Measurements from ENCODE around the gene COL15A1. TPM values are rescaled to one million over a fixed set of nuclear protein-coding genes. Genes with fewer than 3 reads are reported as not detected.

Gene COL15A1
- total and polyA plus RNA-seq, 4 experiments from 2014 or later, result not detected

DNA sequence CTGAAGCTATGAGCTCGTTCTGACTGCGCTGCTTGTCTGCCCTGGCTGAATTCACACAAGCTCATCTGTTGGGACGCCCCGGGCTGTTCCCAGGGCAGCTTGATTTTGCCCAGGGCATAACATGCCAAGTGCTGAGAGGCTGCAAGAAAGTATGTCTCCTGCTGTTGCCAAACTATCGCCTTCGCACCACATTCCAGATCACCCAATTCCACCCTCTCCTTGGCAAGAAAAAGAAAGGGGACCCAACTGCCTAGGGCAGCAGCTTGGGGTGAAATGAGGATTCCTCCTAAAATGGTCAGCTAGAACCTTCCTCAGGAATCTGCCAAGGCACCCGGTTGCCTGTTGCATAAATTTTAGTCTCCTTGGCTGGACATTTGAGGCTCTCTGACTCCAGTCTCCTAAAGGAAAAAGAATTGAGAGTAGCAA lies 21.2 kb downstream of the COL15A1 start:
- no peaks in the 10 kb centered on the region for H3K27me3 ChIP-seq (ENCODE audit: insufficient read depth, low read length)
- H3K36me3 Mint-ChIP-seq, result no peaks in the 10 kb centered on the region
- DNase-seq, result no peak
- CTCF ChIA-PET (ENCODE audit: partially characterized antibody), result interaction anchor here (1.1 to 1.9 kb wide), 2 partner anchors 9 to 13 kb away, joined by 3 to 6 read pairs; no protein-coding TSS in a partner anchor
- no peak overlapping the region for H3K27ac Mint-ChIP-seq
- H3K4me3 ChIP-seq (ENCODE audit: low read length in 2 of 2), result no peak overlapping the region
- no peaks in the 10 kb centered on the region for H3K9me3 Mint-ChIP-seq
- H3K4me1 Mint-ChIP-seq, result no peaks in the 10 kb centered on the region
- POLR2A ChIA-PET (ENCODE audit: partially characterized antibody), result no interaction called here
- H3K36me3 ChIP-seq (ENCODE audit: insufficient read depth, low read length), result no peaks in the 10 kb centered on the region
- no peak overlapping the region for H3K4me3 Mint-ChIP-seq
- no peaks in the 10 kb centered on the region for H3K9me3 ChIP-seq (ENCODE audit: control insufficient read depth in 1 of 2, low read length in 2 of 2)
- intact Hi-C loops (cut with micrococcal nuclease), result no loop called here
- no peak overlapping the region for H3K27ac ChIP-seq (ENCODE audit: low read depth, low read length)
- H3K27me3 Mint-ChIP-seq, result peaks cover 0 to 3% of the 10 kb centered on the region in 2 donors
- H3K4me1 ChIP-seq (ENCODE audit: insufficient read depth, low read length), result no peaks in the 10 kb centered on the region

DNA sequence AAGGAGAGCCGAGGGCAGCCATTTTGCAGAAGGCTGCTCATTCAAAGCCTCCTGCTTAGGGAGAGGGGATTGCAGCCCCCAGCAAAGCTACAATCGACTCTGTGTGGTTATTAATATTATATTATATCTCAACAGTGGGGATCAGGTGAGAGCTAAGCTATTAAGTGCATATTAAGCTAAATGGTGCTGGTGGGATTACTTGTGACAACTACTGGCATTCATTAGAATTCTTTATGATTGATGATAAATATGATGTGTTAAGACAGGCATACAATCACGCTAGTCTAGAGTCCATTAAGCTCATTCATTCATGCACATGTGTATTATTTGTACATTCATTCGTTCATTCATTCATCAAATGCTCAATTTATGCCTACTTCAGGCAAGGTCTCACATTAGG lies 23.0 kb downstream of the COL15A1 start:
- Mint-ChIP-seq H3K36me3 (no peaks in the 10 kb centered on the region), H3K4me1 (no peaks in the 10 kb centered on the region), H3K4me3 (no peak overlapping the region), H3K27me3 (peaks cover 2% of the 10 kb centered on the region in 2 donors), H3K9me3 (no peaks in the 10 kb centered on the region), H3K27ac (no peak overlapping the region)
- Histone ChIP-seq H3K4me1 (ENCODE audit: insufficient read depth, low read length) (no peaks in the 10 kb centered on the region), H3K9me3 (ENCODE audit: control insufficient read depth in 1 of 2, low read length in 2 of 2) (no peaks in the 10 kb centered on the region), H3K27me3 (ENCODE audit: insufficient read depth, low read length) (no peaks in the 10 kb centered on the region), H3K4me3 (ENCODE audit: low read length in 2 of 2) (no peak overlapping the region), H3K36me3 (ENCODE audit: insufficient read depth, low read length) (no peaks in the 10 kb centered on the region), H3K27ac (ENCODE audit: low read depth, low read length) (no peak overlapping the region)
- intact Hi-C loops (cut with micrococcal nuclease), result no loop called here
- ChIA-PET CTCF (ENCODE audit: partially characterized antibody) (interaction anchor here (1.4 to 1.9 kb wide), 4 partner anchors 9 to 218 kb away, joined by 3 to 8 read pairs (median 5); no protein-coding TSS in a partner anchor), POLR2A (ENCODE audit: partially characterized antibody) (no interaction called here)
- no peak for DNase-seq

DNA sequence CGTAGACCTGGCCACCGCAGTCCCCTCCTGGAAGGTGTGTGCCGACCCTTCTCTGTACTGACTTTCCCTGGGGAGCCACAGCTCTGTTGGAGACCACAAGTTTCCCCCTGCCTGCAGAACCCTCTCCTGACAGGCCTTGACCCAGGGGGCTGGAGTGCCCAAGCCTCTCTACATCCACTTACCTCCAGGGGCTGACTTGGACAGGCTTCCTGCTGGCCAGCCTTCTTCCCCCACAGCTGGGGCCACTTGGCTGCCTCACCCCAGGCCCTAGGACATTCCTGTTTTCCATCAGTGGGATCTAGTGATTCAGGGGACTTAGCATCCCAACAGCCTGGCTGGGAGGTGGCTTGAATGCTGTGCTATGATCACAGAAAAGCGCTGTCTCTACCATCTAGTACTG lies 23.6 kb downstream of the COL15A1 start:
- intact Hi-C loops (cut with micrococcal nuclease), result no loop called here

DNA sequence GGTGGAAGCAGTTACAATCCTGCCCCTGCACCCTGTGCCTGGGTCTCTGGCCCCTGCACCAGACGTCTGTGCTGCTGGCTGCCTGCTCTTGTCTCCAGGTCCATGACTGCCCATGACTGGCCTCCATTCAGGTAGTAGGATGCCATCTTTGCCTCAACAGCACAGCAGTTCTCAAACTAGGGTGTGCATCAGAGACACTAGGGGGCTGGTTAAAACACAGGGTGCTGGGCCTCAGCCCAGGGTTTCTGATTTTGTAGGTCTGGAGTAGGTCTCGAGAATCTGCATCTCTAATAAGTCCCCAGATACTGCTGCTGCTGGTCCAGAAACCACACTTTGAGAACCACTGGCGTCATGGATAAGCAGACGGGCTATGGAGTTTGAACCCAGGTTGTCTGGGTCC lies 24.0 kb downstream of the COL15A1 start:
- Mint-ChIP-seq H3K36me3 (no peaks in the 10 kb centered on the region), H3K9me3 (no peaks in the 10 kb centered on the region), H3K27ac (no peak overlapping the region), H3K4me1 (no peaks in the 10 kb centered on the region), H3K27me3 (peaks cover 2% of the 10 kb centered on the region in 2 donors), H3K4me3 (no peak overlapping the region)
- POLR2A ChIA-PET (ENCODE audit: partially characterized antibody), result no interaction called here
- no peaks in the 10 kb centered on the region for H3K27me3 ChIP-seq (ENCODE audit: insufficient read depth, low read length)
- intact Hi-C loops (cut with micrococcal nuclease), result no loop called here
- H3K9me3 ChIP-seq (ENCODE audit: control insufficient read depth in 1 of 2, low read length in 2 of 2), result no peaks in the 10 kb centered on the region
- no peak overlapping the region for H3K4me3 ChIP-seq (ENCODE audit: low read length in 2 of 2)
- no peaks in the 10 kb centered on the region for H3K4me1 ChIP-seq (ENCODE audit: insufficient read depth, low read length)
- no peak for DNase-seq
- CTCF ChIA-PET (ENCODE audit: partially characterized antibody), result no interaction called here
- H3K27ac ChIP-seq (ENCODE audit: low read depth, low read length), result no peak overlapping the region
- no peaks in the 10 kb centered on the region for H3K36me3 ChIP-seq (ENCODE audit: insufficient read depth, low read length)

More for the DNA sequence above, 23.6 kb downstream of the COL15A1 start:
- H3K4me3 ChIP-seq (ENCODE audit: low read length in 2 of 2), result no peak overlapping the region
- POLR2A ChIA-PET (ENCODE audit: partially characterized antibody), result no interaction called here
- Mint-ChIP-seq H3K36me3 (no peaks in the 10 kb centered on the region), H3K4me1 (no peaks in the 10 kb centered on the region), H3K4me3 (no peak overlapping the region), H3K9me3 (no peaks in the 10 kb centered on the region), H3K27ac (no peak overlapping the region), H3K27me3 (peaks cover 2% of the 10 kb centered on the region in 2 donors)
- CTCF ChIA-PET (ENCODE audit: partially characterized antibody), result interaction anchor here (1.5 to 1.7 kb wide), 2 partner anchors 8 to 32 kb away, joined by 3 to 8 read pairs; no protein-coding TSS in a partner anchor
- DNase-seq, result no peak
- H3K4me1 ChIP-seq (ENCODE audit: insufficient read depth, low read length), result no peaks in the 10 kb centered on the region
- no peak overlapping the region for H3K27ac ChIP-seq (ENCODE audit: low read depth, low read length)
- no peaks in the 10 kb centered on the region for H3K36me3 ChIP-seq (ENCODE audit: insufficient read depth, low read length)
- no peaks in the 10 kb centered on the region for H3K27me3 ChIP-seq (ENCODE audit: insufficient read depth, low read length)
- H3K9me3 ChIP-seq (ENCODE audit: control insufficient read depth in 1 of 2, low read length in 2 of 2), result no peaks in the 10 kb centered on the region

DNA sequence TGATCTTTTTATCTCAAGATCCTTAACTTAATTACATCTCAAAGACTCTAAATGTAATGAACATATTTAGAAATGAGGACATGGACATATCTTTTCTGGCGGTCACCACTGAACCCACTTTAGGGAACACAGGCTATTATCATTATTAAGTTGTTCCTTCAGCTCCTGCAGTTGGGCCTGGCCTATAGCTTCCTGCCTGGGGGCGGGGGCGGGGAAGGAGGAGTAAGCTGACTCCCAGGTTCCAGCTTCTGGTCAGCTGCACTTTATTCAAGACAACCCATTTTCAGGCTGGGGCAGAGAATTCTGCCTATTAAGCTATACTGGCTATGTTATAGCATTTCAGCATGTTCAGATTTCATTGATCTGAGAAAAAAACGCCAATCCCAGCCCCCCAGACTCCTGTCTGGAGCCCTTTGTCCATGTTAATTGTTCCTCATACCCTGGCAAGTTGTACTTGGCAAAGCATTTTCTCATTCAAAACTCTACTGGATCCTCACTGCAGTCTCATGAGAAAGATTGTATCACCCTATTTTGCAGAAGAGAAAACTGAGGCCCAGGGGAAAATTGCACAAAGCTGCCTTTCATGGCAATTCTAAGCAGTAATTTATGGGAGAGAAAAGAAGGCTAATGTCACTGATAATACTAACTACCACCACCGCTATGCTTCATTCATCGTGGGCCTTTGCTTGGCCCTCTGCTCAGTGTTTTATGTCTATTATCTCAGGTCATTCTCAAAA lies 25.1 kb downstream of the COL15A1 start:
- Histone ChIP-seq H3K27ac (ENCODE audit: low read depth, low read length) (no peak overlapping the region), H3K36me3 (ENCODE audit: insufficient read depth, low read length) (no peaks in the 10 kb centered on the region), H3K4me3 (ENCODE audit: low read length in 2 of 2) (no peak overlapping the region), H3K9me3 (ENCODE audit: control insufficient read depth in 1 of 2, low read length in 2 of 2) (no peaks in the 10 kb centered on the region), H3K4me1 (ENCODE audit: insufficient read depth, low read length) (no peaks in the 10 kb centered on the region), H3K27me3 (ENCODE audit: insufficient read depth, low read length) (no peaks in the 10 kb centered on the region)
- no peak overlapping the region for H3K27ac Mint-ChIP-seq
- ChIA-PET POLR2A (ENCODE audit: partially characterized antibody) (no interaction called here), CTCF (ENCODE audit: partially characterized antibody) (no interaction called here)
- no peaks in the 10 kb centered on the region for H3K9me3 Mint-ChIP-seq
- intact Hi-C loops (cut with micrococcal nuclease), result no loop called here
- H3K4me1 Mint-ChIP-seq, result no peaks in the 10 kb centered on the region
- DNase-seq, result no peak
- H3K27me3 Mint-ChIP-seq, result peaks cover 2% of the 10 kb centered on the region in 2 donors
- H3K36me3 Mint-ChIP-seq, result no peaks in the 10 kb centered on the region
- no peak overlapping the region for H3K4me3 Mint-ChIP-seq

DNA sequence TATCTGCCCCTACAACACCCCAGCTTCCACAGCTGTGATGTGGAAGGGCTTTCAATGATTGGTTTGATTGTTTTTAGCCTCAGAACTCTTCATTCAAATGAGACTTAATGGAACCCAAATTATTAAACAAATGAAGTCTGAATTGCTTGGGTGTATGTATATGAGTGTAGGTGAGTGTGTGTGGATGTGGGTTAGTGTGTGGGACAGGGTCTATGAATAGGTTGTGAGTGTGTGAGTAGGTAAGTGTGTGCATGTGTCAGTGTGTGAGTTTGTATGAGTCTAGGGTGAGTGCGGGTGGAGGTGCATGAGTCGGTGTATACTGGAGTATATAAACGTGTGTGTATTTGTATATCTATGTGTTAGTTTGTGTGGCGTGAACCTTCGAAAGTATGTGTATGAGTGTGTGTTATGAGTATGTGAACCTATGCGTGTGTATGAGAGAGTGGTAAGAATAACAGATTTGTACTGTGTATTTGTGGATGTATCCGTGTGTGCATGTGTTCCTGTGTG lies 26.9 kb downstream of the COL15A1 start:
- intact Hi-C loops (cut with micrococcal nuclease), result no loop called here
- Mint-ChIP-seq H3K4me3 (no peak overlapping the region), H3K36me3 (no peaks in the 10 kb centered on the region), H3K27me3 (peaks cover 3 to 5% of the 10 kb centered on the region in 2 donors), H3K4me1 (no peaks in the 10 kb centered on the region), H3K9me3 (no peaks in the 10 kb centered on the region), H3K27ac (peak overlapping the region in 2 of 7 donors; percentile 0 to 1)
- CTCF ChIA-PET (ENCODE audit: partially characterized antibody), result interaction anchor here (5.9 kb wide), 1 partner anchor 170 kb away, joined by 108 read pairs; no protein-coding TSS in a partner anchor
- Histone ChIP-seq H3K27ac (ENCODE audit: low read depth, low read length) (no peak overlapping the region), H3K4me3 (ENCODE audit: low read length in 2 of 2) (no peak overlapping the region), H3K9me3 (ENCODE audit: control insufficient read depth in 1 of 2, low read length in 2 of 2) (no peaks in the 10 kb centered on the region), H3K36me3 (ENCODE audit: insufficient read depth, low read length) (no peaks in the 10 kb centered on the region), H3K27me3 (ENCODE audit: insufficient read depth, low read length) (no peaks in the 10 kb centered on the region), H3K4me1 (ENCODE audit: insufficient read depth, low read length) (peaks cover 10% of the 10 kb centered on the region)
- POLR2A ChIA-PET (ENCODE audit: partially characterized antibody), result no interaction called here
- DNase-seq, result no peak

DNA sequence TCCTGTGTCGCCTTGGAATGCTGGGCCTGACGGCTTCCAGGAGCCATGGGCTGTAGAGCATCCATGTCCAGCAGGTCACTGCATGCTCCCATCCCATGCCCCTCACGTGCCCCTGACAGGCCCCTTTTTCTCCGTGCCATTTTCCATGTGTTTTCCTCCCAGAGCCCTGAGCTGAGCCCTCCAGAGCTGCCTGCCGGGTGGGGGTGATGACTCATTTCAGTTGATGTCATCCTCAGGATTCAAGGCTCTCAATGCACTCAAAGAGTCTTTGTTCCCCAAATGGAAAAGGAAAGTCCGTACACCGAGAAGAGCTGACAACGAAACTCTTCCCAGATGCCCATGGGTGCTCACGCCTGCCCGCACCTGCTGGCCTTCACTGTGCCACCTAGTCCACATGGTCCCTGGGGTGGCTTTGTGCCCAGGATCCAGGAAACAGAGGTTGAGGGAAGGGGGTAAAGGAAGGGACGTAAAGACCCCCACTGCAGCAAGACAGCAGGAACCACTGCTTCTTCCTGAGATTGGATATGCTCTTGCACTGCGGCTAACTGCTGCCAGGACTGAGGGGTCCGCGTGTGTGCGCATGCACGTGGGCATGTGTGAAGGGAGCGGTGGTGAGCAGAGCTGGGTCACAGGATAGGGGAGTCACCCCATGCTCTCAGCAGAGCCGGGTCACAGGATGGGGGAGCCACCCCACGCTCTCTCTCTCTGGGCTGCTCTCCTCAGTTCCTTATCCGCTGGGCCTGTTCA lies 27.6 kb downstream of the COL15A1 start:
- ChIA-PET CTCF (ENCODE audit: partially characterized antibody) (interaction anchor here (5.9 kb wide), 1 partner anchor 170 kb away, joined by 108 read pairs; no protein-coding TSS in a partner anchor), POLR2A (ENCODE audit: partially characterized antibody) (no interaction called here)
- H3K9me3 Mint-ChIP-seq, result no peaks in the 10 kb centered on the region
- Histone ChIP-seq H3K9me3 (ENCODE audit: control insufficient read depth in 1 of 2, low read length in 2 of 2) (no peaks in the 10 kb centered on the region), H3K36me3 (ENCODE audit: insufficient read depth, low read length) (no peaks in the 10 kb centered on the region), H3K27ac (ENCODE audit: low read depth, low read length) (no peak overlapping the region), H3K4me3 (ENCODE audit: low read length in 2 of 2) (no peak overlapping the region), H3K27me3 (ENCODE audit: insufficient read depth, low read length) (no peaks in the 10 kb centered on the region), H3K4me1 (ENCODE audit: insufficient read depth, low read length) (peaks cover 10% of the 10 kb centered on the region)
- no peak overlapping the region for H3K27ac Mint-ChIP-seq
- H3K4me3 Mint-ChIP-seq, result no peak overlapping the region
- no peaks in the 10 kb centered on the region for H3K36me3 Mint-ChIP-seq
- H3K4me1 Mint-ChIP-seq, result no peaks in the 10 kb centered on the region
- intact Hi-C loops (cut with micrococcal nuclease), result no loop called here
- no peak for DNase-seq
- peaks cover 5 to 7% of the 10 kb centered on the region in 2 donors for H3K27me3 Mint-ChIP-seq

Data from CD4-positive, alpha-beta memory T cell (primary cell).